ENCODE results near the gene GFM1. TPM values are rescaled to one million over a fixed set of nuclear protein-coding genes. Genes with fewer than 3 reads are reported as not detected.

Gene GFM1
- total RNA-seq, result 72.7 and 79.7 TPM in 2 replicates

GRCh38 chr3:158644345-158644908 lies at the start of gene GFM1:
Gene GFM1, plus strand, starts transcription at chr3:158644527. Its CDS starts 108 bp downstream, at chr3:158644635.
- peak; percentile 93 for DNase-seq (ENCODE audit: low read depth)

DNA sequence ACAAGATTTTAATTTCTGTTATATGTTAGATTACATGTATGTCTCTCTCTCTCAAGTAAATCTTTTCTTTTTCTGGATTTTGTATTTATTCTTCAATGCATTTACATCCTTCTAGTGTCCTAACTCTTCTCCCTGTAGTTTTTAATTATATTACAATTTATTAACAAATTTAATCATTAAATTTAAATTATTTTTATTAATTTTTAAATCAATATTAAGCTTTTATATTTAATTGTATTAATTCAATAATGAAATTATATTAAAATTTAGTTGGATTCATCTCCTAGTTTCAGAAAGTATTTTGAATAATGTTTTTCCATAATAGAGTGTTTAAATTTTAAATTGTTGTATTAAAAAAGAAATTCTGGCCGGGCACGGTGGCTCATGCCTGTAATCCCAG lies 43.5 kb upstream of the GFM1 start:
- no peak for DNase-seq (ENCODE audit: low read depth)

- DNase-seq (ENCODE audit: low read depth), result no peak
Measured at GRCh38 chr3:158602227-158602626, 42.1 kb upstream of the GFM1 start.

GRCh38 chr3:158617982-158618875 lies 26.1 kb upstream of the GFM1 start:
- no peak for DNase-seq (ENCODE audit: low read depth)

GRCh38 chr3:158625881-158626280 lies 18.4 kb upstream of the GFM1 start:
- DNase-seq (ENCODE audit: low read depth), result no peak

DNA sequence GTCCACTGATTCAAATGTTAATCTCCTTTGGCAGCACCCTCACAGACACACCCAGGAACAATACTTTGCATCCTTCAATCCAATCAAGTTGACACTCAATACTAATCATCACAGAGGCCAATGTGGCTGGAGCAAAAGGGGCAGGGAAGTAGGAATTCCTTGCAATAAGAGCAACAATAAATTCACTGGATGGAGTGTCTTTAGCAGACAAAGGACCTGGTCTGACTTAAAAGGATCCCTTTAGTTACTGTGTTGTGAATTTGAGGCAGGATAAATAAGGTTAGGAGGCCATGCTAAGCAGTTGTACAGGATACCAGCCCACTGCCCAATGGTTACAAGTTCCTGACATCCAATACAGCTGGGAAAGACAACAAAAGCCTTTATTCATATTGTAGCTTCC lies 12.3 kb upstream of the GFM1 start:
- no peak for DNase-seq (ENCODE audit: low read depth)

GRCh38 chr3:158640646-158641045 lies 3.7 kb upstream of the GFM1 start:
- no peak for DNase-seq (ENCODE audit: low read depth)

- no peak for DNase-seq (ENCODE audit: low read depth)
Measured at GRCh38 chr3:158642005-158642404, 2.3 kb upstream of the GFM1 start.

DNA sequence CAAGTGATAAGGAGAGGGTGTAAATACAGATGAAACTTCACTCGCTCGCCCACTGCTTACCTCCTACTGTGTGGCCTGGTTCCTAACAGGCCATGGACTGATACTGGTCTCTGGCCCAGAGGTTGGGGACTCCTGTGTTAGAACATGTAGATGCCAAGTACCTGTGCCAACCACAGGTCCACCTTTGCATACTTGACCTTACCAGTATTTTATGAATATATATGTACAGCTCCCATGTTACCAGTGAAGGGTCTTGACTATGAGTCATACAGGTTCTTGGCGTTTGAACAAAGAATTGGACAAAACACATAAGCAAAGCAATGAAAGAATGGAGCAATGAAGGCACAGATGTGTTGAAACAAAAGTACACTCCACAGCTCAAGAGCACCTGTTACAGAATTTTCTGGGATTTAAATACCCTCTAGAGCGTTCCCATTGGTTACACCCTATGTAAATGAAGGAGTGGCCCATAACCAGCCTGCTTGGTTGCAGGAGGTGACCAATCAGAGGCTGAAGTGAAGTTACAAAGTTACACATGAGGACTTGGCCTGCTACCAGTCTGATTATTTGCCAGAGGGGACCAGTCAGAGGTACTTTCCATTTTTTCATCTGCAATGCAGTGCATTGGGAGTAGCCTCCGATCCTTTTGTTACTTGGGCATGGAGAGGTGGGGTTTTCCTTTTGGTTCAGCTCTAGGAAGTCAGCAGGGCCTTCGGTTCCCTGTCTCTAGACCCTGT lies 1.7 kb upstream of the GFM1 start:
- no peak for DNase-seq (ENCODE audit: low read depth)

DNA sequence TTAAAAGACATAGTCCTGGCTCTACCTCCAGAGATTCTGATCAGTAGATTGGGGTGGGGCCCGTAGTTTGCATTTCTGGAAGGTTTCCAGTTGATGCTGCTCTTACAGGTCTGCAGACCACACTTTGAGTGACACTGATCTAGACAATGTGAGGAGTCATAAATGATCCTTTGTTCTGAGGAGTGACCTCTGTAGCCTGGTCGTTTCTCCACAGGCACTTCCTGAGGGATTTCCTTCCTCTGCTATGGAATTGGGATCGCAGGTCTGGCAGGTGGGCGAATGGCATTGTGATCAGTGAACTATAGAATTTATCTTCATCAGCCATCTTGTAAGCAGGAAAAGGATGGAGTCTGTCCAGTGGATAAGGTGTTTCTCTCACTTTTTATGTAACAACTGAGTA lies 5.5 kb downstream of the GFM1 start:
- DNase-seq (ENCODE audit: low read depth), result no peak

DNA sequence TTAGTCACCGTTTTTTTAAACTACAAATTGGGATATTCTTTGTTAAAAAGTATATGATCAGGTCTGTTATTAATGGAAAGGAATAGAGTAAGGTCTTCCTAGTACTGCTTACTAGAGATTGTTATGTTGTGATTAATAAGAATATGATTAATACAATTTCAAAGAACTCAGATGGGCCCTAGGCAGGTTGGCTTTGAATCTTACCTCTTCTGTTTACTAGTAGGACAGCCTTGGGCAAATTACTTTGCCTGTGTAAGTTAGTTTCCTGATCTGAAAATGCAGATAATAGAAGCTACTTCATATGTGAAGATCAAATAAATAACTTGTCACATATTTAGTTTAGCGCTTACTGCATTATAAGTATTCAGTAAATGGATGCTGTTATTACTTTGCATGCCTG lies 6.9 kb downstream of the GFM1 start:
- DNase-seq (ENCODE audit: low read depth), result no peak

- DNase-seq (ENCODE audit: low read depth), result no peak
Measured at GRCh38 chr3:158652463-158652862, 8.1 kb downstream of the GFM1 start.

DNA sequence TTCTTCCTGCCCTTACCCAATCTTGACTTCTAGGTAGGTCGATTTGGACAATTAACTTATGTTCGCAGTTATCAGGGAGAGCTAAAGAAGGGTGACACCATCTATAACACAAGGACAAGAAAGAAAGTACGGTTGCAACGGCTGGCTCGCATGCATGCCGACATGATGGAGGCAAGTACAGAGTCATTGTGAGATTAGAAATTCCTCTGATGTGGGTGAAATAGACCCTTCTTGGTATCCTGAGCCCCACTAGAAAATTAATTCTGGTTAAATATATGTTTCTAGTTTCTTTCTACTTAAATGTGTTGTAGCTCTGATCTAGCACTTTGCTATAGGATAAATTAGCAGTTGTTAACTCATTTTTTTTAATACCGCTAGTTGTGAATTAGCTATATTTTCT lies 14.6 kb downstream of the GFM1 start:
- no peak for DNase-seq (ENCODE audit: low read depth)

- peak; percentile 67 for DNase-seq (ENCODE audit: low read depth)
Measured at GRCh38 chr3:158659454-158660237, 15.3 kb downstream of the GFM1 start.

DNA sequence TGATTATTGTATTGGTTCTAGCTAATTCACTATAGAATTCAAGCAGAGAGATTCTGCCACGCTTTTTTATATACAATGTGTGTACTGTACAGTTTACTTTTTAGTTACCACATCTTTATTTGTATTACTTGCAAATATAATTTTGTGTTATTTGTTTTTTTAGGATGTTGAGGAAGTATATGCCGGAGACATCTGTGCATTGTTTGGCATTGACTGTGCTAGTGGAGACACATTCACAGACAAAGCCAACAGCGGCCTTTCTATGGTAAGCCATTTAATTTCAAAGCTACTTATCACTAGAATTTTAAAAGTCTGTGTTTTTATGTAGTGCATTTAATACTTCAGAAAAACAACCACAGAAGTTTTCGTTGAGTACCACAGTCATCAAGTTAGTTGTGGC lies 16.4 kb downstream of the GFM1 start:
- DNase-seq (ENCODE audit: low read depth), result no peak

DNA sequence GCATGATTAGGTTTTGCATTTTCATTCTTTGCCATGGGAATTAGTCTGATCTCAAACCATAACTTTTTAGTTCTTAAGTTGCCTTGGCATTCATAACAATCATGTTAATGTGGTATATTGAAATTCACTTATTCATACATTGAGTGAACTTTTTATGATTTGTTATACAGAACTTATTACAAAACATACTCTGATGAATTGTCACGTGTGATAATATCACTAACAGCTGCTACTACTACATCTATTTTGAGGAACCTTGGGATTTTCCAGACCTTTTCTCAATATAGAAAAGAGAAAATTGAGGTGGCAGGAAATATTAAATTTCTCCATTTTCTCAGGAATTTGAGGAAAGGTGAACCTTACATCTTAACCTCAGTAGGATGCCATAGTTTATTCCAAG lies 18.9 kb downstream of the GFM1 start:
- DNase-seq (ENCODE audit: low read depth), result no peak

DNA sequence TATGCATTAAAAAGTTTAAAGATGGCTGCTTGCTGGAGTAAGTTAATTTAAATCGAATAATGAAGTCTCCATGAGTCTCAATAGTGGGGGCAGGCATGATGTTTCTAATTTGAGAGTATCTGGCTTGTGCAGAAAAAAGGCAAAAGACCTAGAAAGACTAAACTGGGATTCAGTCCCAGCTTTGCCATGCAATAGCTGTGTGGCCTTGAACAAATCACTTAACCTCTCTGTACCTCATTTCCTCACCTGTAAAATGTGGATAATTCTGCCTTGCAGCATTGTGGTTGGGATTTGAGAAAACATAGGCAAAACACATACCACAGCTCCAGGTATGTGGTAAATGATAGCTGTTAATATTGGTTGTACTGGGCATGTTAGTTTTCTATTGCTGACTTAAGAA lies 19.5 kb downstream of the GFM1 start:
- no peak for DNase-seq (ENCODE audit: low read depth)

DNA sequence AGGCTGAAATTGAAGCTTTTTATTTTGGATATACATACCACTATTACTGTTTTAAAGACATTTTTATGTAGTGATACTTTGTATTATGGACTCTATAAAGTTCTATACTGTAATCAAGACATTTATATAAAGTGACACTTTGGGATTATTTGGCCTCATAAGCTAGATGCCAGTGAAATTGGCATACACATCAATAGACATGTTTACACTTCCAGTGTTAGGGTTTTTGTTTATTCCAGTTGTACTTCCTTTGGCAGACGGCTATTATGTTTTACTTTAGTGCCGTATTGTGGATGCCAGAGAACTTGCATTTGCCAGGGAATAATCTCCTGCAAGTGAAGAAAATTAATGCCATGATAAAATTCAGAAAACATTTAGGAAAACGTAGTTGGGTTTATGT lies 22.1 kb downstream of the GFM1 start:
- DNase-seq (ENCODE audit: low read depth), result no peak

- DNase-seq (ENCODE audit: low read depth), result peak; percentile 68
Measured at GRCh38 chr3:158668506-158668905, 24.2 kb downstream of the GFM1 start.

DNA sequence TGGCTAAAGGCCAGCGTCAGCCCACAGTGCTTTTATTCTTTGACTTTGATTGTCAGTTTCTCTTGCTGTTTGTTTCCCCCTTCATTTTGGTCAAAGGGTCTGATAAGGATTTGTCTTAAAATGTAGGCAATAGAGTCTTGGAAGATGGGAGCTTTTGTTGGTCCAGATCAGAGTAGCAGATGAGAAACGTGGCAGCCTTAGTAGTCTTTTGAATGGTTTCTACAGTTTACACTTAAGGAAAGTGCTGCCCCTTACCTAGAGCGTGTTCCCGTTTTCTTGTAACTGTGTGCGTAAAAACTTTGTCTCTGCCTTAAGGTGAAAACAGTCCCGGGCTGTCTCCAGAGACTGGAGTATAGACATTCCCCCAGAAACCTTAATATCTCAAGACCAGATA lies 27.5 kb downstream of the GFM1 start:
- peak; percentile 12 for DNase-seq (ENCODE audit: low read depth)

DNA sequence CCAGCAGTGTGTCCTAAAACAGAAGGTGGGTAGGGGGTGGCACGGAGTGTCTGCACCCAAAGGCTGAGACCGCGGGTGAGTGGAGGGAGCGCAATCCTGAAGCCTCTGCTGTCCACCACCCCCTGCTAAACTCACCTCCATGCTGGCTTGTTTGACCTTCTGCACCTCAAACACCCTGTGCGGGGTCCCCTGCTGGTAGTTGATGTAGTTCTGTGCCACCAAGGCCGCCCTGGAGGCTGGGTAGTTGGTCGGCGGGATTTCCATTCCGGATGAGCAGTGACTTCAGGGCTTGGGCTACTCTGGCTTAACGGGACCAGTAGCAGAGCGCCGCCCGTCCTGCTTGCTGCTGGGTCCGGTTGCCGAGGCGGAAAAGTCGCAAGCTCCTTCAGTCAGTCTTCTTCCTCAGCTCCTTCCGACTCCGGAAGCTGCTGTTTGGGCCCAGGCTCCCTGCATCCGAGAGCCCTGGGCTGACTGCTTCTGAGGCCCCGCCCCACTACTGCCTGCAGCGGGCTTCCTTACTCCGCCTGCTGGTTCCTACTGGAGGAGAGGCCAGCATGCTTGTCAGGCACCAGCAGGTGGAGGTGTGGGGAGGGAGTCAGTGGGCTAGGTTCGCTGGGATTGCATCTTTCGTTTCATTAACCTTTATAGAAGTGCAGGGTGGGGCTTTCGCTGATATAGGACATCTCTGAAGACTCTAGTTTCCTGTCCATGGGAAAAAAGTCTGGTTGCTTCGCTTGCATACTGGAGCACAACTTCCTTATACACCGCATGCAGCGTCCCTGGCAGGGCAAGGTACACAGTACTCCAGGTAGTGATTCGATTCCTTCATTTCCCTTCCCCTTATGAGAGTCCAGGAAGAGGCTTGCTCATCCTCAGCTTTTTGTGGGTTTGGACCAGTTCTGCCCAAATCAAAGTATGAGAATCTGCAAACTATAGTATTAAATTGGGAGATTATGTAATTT lies 28.2 kb downstream of the GFM1 start, which contains the start of gene LXN:
Gene LXN, minus strand, starts transcription at position 434 of the 962 bp plus-strand sequence. Its CDS starts 170 bp downstream, at position 264.
- peak; percentile 82 for DNase-seq (ENCODE audit: low read depth)

Measured in renal cortical epithelial cell (primary cell).